ENCODE results near the gene ZNF672.
A peak's percentile ranks its signal among the peaks of the same experiment; 100 is the strongest.

The ZNF672 gene

DNA sequence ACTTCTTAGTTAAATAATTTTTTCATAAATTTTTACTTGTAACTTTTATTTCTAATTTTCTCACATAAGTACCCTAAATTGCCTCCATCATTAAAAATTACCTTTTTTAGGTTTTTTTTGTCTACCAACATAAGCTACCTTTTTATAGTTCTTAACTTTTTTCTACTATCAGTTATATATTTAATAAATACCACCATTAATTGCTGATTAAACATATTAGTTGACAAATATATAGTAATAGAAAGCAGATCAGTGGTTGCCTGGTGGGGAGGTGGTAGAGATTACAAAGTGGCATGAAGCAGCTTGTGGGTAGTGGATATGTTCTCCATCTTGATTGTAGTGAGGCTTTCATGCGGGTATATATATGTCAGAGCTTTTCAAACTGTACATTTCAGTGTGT, 6.2 kb upstream of the ZNF672 start:
- no peak for DNase-seq (ENCODE audit: low read depth in 1 of 2, low spot score in 1 of 2)

DNA sequence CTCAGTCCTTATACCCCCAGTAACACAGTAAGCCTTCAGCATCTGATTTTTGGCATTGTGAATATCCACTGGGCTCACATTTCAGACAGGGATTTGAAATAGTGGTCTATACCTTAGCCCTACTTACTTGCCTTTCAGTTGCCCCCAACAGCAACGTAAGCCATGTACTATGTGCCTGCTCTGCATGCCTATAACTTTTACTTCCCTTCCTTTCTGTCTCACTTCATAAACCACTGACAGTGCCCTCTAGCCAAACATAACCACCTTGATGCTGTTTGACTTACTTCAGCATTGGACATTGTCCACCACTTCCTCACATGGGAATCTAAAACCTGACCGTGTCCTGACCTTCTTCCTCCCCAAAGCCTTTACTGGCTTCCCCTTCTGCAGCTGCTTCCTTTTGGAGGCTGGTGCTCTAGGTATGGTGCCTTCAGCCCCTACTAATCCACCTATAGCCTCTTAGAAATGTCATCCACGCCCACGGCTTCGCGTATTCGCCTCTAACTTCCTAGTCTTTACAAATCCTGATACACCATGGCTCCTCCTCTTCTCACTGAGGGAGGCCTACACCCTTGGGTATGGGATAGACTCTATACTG, 3.6 kb upstream of the ZNF672 start:
- no peak for DNase-seq (ENCODE audit: low read depth in 1 of 2, low spot score in 1 of 2)

DNA sequence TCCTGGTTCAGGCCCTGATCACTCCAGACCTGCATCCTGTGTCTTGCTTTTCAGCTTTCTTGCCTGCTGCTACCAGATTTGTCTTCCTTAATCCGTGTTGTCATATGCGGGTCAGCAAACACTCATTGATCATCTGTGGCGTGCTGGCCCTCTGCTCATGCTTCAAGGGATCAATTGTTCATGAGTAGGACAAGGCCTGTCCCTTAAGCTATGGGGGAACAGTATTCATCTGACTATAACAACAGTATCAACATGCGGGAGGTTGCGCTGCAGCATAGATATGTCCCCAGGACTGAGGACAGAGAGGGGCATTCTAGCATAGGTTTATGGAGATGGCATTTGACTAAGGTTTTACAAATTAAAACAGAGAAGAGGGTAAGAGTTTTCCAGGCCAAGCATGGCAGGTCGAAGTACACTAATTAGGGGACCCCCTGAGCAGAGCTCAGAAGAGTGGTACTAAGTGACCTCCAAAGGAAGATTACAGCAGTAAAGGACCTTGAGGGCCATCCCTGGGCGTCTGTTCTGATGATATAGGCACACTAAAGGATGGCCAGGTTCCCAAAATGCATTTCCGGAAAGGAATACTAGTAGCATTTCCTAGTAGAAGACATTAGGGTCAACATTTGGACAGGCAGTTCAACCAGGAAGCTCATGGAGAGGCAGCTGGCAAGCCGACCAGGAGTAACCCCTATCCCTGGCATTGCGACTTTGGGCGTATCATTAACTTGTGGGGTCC, 811 bp upstream of the ZNF672 start:
- no peak for DNase-seq (ENCODE audit: low read depth in 1 of 2, low spot score in 1 of 2)

DNA sequence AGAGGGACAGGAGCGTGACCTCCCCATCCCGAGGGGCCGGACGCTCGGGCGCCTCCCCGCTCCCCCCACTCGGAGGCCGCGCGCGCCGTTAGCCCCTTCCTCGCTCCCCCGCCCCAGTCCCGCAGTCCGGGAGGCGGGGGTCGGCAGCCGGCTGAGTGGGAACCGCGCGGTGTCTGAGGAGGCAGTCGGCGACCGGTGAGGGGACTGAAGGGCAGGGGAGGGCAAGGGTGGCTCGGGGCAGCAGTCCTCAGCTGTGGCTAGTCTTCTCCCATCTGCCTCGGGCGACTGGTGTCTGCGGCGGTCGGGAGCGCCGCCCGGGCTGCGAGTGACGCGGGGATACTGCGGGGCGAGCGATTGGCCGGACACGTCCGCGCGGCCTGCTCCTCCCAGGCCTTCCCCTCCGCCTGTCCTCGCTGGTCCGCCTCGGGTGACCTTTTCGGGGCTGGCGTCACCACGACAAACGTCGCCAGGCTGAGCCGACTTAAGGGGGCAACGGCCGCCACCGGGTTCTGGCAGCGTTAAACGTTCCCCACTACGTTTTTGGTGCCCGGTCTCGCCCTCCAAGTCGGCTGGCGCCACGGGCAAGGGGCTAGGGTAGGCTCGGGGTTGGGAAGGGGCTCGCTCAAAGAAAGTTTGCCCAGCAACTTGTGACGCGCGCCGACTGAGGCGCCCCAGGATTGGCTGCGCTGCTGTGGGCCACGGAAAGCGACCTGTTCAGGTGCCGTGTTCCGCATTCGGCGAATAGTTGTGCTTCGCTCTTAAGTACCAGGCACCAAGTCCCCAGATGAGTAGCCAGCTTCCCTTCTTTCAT, 538 bp downstream of the ZNF672 start:
- DNase-seq (ENCODE audit: low read depth in 1 of 2, low spot score in 1 of 2) = peak; percentile 73 to 76

DNA sequence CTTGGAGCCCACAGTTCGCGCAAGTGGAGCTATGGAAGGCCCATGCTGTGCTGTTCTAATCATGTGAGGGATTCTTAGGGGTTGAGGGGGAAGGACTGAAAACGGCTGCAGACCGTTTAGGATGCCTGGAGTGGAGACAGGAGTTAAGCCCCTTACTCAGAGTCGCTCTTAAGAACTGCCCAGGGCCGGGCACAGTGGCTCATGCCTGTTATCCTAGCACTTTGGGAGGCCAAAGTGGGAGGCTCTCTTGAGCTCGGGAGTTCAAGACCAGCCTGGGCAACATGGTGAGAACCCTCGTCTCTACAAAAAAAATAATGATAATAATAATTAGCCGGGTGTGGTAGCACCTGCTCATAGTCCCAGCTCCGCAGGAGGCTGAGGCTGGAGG, 1.1 kb downstream of the ZNF672 start:
- no peak for DNase-seq (ENCODE audit: low read depth in 1 of 2, low spot score in 1 of 2)

DNA sequence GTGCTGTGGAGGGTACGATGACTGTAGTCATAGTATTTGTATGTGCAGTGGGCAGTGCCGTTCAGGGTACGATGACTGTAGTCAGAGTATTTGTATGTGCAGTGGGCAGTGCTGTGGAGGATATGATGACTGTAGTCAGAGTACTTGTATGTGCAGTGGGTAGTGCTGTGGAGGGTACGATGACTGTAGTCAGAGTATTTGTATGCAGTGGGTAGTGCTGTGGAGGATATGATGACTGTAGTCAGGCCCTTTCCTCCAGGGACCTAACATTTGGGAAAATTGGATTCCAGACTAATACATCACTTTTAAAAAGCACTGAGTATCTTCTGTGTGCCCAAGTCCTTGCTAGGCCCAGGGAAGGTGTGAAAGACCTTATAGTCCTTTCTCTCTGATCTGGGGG, 2.9 kb downstream of the ZNF672 start:
- DNase-seq (ENCODE audit: low read depth in 1 of 2, low spot score in 1 of 2) = no peak

DNA sequence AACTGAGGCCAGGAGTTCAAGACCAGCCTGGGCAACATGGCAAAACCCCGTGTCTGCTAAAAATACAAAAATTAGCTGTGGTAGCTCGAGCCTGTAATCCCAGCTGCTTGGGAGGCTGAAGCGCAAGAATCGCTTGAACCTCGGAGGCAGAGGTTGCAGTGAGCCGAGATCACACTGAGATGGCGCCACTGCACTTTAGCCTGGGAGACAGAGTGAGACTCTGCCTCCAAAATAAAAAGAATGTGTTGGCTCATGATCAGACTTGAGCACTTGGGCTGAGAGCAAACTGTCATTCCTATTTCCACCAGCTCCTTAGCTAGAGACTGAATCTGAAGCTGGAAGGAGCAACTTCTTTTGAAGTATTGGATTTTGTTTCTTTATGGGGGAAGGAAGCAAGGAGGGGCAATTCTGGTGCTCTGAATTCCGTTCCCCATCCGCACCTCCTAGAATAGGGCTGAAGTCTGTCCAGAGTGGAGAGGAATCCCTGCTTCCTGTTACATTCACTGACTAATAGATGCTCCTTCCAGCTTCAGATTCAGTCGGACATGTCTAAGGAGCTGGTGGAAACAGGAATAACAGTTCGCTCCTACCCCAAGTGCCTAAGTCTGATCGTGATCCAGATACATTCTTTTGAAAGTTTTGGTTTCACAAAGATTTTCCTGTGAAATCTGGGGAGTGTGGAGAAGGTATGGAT, 3.8 kb downstream of the ZNF672 start:
- DNase-seq (ENCODE audit: low read depth in 1 of 2, low spot score in 1 of 2) = no peak

DNA sequence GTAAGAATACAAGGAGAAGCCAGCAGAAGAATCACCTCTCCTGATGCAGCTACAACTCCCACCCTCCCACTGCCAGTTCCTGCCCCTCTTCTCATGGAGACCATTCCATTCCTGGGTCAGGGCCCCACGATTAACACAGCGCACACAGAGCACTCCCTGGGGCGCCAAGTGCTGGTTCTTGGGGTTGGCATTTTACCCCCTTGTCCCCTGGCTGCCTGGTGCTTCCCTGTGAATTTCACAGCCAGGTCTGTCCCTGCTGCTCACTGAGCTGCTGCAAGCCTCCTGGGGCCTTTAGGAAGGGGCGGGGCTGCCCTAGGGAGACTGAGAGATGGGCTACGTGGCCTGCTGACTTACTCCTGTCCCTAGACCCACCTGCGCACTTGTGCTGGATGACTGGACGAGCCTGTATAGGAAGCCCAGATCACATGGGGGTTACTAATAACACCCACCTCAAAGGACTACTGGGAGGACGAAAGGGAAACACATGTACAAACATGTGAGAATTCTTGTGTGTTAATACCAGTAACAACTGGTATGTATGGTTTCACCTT, 4.8 kb downstream of the ZNF672 start:
- no peak for DNase-seq (ENCODE audit: low read depth in 1 of 2, low spot score in 1 of 2)

DNA sequence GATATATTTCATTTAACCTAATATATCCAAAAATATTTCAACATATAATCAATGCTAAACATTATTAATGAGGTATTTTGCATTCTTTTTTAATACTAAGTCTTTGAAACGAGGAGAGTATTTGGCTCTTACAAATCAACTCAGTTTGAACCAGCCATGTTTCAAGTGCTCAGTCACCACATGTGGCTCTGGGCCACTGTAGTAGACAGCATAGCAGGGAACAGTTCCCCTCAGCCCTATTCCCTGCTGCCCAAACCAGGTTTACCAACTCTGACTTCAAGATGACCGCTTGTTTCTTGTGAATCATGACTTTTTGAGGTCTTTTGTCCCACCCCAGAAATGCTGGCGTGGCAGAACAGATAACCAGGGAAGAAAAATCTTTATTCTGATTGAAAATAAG, 5.7 kb downstream of the ZNF672 start:
- no peak for DNase-seq (ENCODE audit: low read depth in 1 of 2, low spot score in 1 of 2)

DNA sequence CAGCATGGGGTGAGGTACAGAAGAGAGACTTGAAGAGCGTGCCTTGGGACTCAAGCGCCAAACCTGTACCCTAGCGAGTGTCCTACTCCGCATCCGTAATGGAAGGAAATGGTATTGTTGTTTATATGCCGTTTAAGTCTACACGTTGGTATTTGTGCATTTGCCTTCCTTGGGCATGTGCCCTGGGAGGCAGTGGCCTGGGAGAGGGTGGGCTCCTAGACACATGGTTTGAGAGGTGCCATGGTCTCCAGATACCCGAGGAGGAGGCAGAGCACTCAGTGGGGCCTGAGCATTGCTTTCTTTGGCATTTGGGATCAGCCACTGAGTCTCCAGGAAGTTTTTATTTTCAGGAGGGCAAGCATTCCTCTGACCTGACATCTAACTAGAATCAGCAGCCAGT, 6.5 kb downstream of the ZNF672 start:
- no peak for DNase-seq (ENCODE audit: low read depth in 1 of 2, low spot score in 1 of 2)

DNA sequence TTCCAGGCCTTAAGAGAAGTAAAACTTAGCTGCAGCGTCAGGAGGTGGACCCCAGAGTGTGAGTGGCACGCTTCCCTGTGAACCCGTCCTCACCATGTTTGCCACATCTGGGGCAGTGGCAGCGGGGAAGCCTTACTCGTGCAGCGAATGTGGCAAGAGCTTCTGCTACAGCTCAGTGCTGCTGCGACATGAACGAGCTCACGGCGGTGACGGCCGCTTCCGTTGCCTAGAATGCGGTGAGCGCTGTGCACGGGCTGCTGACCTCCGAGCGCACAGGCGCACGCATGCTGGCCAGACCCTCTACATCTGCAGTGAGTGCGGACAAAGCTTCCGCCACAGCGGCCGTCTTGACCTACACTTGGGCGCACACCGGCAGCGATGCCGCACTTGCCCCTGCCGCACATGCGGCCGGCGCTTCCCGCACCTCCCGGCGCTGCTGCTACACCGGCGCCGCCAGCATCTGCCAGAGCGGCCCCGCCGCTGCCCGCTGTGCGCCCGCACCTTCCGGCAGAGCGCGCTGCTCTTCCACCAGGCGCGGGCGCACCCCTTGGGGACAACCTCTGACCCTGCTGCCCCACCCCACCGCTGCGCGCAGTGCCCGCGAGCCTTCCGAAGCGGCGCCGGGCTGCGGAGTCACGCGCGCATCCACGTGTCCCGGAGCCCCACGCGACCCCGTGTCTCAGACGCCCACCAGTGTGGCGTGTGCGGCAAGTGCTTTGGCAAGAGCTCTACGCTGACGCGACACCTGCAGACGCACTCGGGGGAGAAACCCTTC, 9.3 kb downstream of the ZNF672 start:
- no peak for DNase-seq (ENCODE audit: low read depth in 1 of 2, low spot score in 1 of 2)

DNA sequence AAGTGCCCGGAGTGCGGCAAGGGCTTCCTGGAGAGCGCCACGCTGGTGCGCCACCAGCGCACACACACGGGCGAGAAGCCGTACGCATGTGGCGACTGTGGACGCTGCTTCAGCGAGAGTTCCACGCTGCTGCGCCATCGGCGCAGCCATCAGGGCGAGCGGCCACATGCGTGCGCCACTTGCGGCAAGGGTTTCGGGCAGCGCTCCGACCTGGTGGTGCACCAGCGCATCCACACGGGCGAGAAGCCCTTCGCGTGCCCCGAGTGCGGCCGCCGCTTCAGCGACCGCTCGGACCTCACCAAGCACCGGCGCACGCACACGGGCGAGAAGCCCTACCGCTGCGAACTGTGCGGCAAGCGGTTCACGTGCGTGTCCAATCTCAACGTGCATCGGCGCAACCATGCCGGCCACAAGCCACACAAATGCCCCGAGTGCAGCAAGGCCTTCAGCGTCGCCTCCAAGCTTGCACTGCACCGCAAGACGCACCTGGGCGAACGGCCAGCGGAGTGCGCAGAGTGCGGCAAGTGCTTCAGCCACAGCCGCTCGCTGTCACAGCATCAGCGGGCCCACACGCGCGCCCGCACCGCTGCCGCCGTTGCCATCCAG, 10.0 kb downstream of the ZNF672 start:
- no peak for DNase-seq (ENCODE audit: low read depth in 1 of 2, low spot score in 1 of 2)

DNA sequence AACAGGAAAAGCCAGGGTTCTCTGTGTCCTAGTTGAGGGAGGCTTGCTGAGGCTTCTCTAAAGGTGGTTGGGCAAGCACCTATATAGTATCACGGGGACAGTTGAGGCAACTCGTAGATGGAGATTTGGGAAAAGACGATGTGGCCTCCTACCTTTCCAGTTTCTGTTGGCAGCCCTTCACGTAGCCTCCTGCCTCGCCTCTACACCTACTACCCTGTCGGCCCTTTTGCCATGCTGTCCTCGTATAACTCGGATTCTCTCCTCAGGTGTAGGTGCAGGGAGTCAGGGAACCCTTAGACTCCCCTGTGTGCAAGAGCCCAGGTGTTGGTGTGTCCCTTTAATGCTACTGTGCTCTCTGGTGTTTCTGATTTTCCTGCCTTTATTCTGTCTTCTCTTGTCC, 10.6 kb downstream of the ZNF672 start:
- no peak for DNase-seq (ENCODE audit: low read depth in 1 of 2, low spot score in 1 of 2)

DNA sequence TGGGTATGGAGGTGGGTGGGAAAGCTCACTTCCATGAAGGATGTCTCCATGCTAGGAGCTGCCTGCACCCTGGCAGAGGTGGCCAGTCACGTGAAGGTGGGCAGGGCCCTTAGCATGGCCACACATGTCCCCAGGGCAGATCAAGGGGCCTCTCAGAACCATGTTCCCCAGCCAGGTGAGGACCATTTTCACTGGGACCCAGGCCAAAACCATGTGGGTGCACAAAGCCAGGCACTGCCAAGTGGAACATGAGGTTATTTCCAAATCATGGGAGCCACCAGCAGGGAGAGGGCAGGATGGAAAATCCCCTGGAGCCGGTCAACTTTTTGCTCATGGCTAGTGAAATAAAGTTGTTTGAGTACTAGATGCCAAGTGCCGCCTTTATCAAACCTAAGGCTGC, 11.1 kb downstream of the ZNF672 start:
- no peak for DNase-seq (ENCODE audit: low read depth in 1 of 2, low spot score in 1 of 2)

DNA sequence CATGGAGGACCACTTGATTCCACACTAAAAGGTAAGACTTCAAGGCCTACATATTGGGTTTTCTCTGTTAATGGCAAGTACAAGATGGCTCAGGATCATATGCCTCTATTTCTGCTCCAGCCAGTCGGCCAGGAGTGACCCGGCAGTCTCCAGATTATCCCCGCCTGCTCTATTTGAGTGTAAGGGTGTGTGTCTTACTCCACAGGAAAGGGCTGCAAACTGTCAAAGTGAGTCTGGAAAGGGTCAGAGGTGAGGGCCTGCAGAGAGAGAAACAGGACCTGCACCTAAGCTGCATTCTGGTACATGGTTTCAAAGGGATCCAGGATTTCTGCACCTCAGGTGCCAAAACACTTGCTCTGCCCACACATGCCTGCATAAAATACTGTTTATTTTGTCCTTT, 11.6 kb downstream of the ZNF672 start:
- DNase-seq (ENCODE audit: low read depth in 1 of 2, low spot score in 1 of 2) = no peak

DNA sequence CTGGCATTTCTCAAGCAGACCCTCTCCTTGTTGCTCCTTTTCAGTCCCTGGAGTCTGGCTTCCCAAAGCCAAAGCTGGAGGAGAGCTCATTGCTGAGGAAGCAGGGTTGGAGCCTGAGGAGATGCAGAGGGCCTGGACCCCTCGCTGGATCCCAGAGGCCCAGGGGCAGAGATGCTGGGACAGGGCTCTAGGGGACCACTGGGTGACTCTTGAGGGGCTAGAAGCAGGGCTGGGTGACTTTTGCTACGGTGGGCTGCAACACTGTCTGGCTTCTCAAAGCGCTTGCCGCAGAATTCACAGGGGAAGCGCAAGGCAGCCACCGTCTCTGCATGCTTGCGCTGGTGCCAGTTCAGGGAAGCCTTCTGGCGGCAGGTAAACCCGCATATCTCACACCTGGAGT, 12.1 kb downstream of the ZNF672 start:
- no peak for DNase-seq (ENCODE audit: low read depth in 1 of 2, low spot score in 1 of 2)

DNA sequence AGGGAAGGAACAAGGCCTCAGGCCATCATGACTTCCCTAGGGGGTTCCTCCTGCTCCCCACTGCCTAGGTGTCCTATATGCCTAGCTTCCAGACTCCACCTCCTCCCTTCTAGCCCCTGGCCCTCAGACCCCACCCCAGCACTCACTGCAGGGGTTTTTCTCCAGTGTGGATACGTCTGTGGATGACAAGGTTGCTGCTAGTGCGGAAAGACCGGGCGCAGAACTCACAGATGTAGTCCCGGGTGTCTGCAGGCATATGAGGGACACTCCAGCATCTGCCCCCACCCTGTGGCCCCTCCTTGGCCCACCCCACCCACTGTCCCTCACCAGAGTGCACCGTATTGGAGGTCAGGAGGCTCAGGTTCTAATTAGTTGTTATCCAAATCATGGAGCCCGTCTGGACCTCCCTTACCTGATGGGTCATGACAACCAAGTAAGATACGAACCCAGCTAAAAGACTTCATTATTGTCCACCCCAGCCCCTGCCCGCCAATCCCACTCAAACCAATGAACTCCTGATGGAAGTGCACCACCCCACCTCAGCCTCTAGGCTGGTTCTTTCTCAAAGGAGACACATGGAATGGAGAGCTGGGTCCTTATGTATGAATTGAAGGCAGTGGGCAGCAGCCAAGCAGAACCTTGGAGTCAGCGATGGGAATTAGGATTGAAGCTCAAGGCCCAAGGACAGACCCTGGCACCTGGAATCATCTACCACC, 12.7 kb downstream of the ZNF672 start:
- DNase-seq (ENCODE audit: low read depth in 1 of 2, low spot score in 1 of 2) = no peak

DNA sequence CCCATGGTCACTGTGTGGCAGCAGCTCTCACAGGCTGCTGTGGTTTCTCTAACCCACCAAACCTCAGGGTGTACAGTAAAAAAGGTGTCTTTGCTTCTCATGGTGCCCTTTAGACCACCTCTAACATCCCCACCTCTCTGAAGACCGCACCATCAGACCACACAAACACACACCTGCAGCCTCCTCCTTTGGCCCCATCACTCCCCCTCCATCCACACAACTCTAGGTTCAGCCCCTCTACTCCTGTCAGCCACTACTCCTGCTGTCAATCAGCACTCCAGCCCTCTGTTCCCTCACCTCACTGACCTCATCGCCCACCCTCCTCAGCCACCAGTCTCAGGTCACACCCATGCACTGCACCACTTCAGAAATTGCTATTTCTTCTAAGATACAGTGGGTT, 13.4 kb downstream of the ZNF672 start:
- DNase-seq (ENCODE audit: low read depth in 1 of 2, low spot score in 1 of 2) = no peak

DNA sequence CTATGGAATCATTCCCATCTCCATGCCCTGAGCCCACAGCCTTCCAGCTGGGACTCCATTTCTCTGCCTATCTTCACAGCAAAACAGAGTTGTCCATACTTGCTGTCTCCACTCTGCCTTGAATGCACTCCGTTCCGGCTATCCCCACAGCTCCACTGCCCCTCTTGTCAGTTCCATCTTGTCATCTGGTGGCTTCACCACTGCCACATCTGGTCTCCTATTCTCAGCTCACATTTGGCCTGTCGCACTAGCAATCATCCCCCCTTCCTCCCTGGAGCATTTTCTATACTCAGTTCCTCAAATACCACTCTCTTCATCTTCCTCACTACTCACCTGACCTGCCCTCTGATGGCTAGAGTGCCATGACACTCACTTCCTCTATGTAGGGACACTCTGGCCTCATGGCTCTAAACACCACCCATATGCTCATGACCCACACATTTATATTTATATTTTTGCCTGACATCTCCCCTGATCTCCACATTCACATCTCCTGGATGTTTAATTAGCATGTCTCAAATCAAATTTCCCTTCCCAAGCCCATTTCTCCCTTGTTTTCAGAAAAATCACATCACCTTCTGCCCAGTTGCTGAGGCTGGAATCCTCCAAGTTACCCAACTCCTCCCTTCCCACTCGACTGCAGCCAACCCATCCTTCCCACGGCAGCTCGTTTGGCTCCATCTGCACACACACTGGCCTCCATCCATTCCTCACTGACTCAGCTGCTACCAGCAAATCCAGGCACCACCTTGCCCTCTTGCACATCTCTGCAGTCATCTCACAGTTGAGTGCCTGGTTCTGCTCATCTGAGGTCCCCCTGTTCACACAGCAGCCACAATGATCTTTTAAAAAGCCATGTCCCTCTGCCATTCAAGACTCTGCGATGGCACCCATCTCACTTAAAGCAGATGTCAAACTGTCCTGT, 14.7 kb downstream of the ZNF672 start:
- DNase-seq (ENCODE audit: low read depth in 1 of 2, low spot score in 1 of 2) = no peak

Data from stimulated activated CD4-positive, alpha-beta T cell treated with anti-CD3 and anti-CD28 coated beads, Interleukin-15, amount 100 ng/mL, for 1 hour (primary cell).